Activated CD8-positive, alpha-beta memory T cell treated with anti-CD3 and anti-CD28 coated beads for 48 hours (primary cell): ENCODE data around the gene UGT2B28.
"Not testable (repeated sequence)": the region's sequence is repeated elsewhere in the genome, so short reads cannot be mapped to it uniquely, and the experiment has no call there.

Experiments
- DNase-seq, 3 experiments: peaks; one replicate each; pipeline ENCODE4 v3.0.0-alpha.2; 2020; ENCODE audit warnings: low read depth in 2 of 3, low spot score in 2 of 3

Gene UGT2B28

GRCh38 chr4:69280081-69280480 lies at the start of gene UGT2B28:
TSS of gene UGT2B28 (plus strand) at chr4:69280475. CDS start at chr4:69280501, 26 bp downstream.
- DNase-seq: not testable (repeated sequence)

- no peak for DNase-seq
These were observed 41.2 kb upstream of the UGT2B28 start for GRCh38 chr4:69239092-69239491.

- DNase-seq: no peak
These were observed 40.6 kb upstream of the UGT2B28 start for GRCh38 chr4:69239557-69240168.

GRCh38 chr4:69240787-69241186 lies 39.5 kb upstream of the UGT2B28 start:
- DNase-seq: not testable (repeated sequence)

GRCh38 chr4:69241746-69242145 lies 38.5 kb upstream of the UGT2B28 start:
- not testable (repeated sequence) for DNase-seq

GRCh38 chr4:69242562-69243240 lies 37.6 kb upstream of the UGT2B28 start:
- not testable (repeated sequence) for DNase-seq

GRCh38 chr4:69250884-69251283 lies 29.4 kb upstream of the UGT2B28 start:
- not testable (repeated sequence) for DNase-seq

- DNase-seq: not testable (repeated sequence)
These were observed 27.0 kb upstream of the UGT2B28 start for GRCh38 chr4:69253147-69253772.

- not testable (repeated sequence) for DNase-seq
These were observed 11.7 kb upstream of the UGT2B28 start for GRCh38 chr4:69268612-69269011.

GRCh38 chr4:69296356-69296755 lies 16.1 kb downstream of the UGT2B28 start:
- not testable (repeated sequence) for DNase-seq

- DNase-seq: not testable (repeated sequence)
These were observed 28.3 kb downstream of the UGT2B28 start for GRCh38 chr4:69308426-69309033.

GRCh38 chr4:69309549-69310076 lies 29.3 kb downstream of the UGT2B28 start:
- not testable (repeated sequence) for DNase-seq

- DNase-seq: not testable (repeated sequence)
These were observed 30.0 kb downstream of the UGT2B28 start for GRCh38 chr4:69310262-69310661.

- not testable (repeated sequence) for DNase-seq
These were observed 37.5 kb downstream of the UGT2B28 start for GRCh38 chr4:69317669-69318298.

- no peak for DNase-seq
These were observed 41.0 kb downstream of the UGT2B28 start for GRCh38 chr4:69321153-69321729.

- no peak for DNase-seq
These were observed 41.8 kb downstream of the UGT2B28 start for GRCh38 chr4:69322055-69322454.

- no peak for DNase-seq
These were observed 43.0 kb downstream of the UGT2B28 start for GRCh38 chr4:69323284-69323683.

GRCh38 chr4:69330345-69331047 lies 50.2 kb downstream of the UGT2B28 start:
- no peak for DNase-seq

GRCh38 chr4:69331304-69331703 lies 51.0 kb downstream of the UGT2B28 start:
- not testable (repeated sequence) for DNase-seq

GRCh38 chr4:69335485-69335884 lies 55.2 kb downstream of the UGT2B28 start:
- DNase-seq: not testable (repeated sequence)
